DOHH2 (cell line): Measurements from ENCODE around the gene PRPF4.

Experiments
- CTCF ChIP-seq: fragments of 200-600 bp; sonication (generic); IDR thresholded peaks from one replicate; pipeline ENCODE4 v1.5.1; 2014; ENCODE audit warnings: antibody characterized with exemption, mild to moderate bottlenecking, low read depth, low read length; ENCODE audit not compliant: poor library complexity, severe bottlenecking
- EZH2phosphoT487 ChIP-seq: fragments of 200-600 bp; sonication (generic); IDR thresholded peaks from 2 replicates; pipeline ENCODE4 v1.6.1; 2017; ENCODE audit warnings: borderline replicate concordance, mild to moderate bottlenecking, antibody characterized with exemption, low read length, moderate library complexity, mixed read lengths

GRCh38 chr9:113245894-113246293 is 29.6 kb upstream of the PRPF4 start:
- no peak for TF ChIP-seq CTCF
- no peak for TF ChIP-seq EZH2phosphoT487
